Caco-2 (cell line): ENCODE measurements around the gene RGS6. TPM values are rescaled to one million over a fixed set of nuclear protein-coding genes. Genes with fewer than 3 reads are reported as not detected.

Experiments used
- BruUV-seq: library from RNA; stranded (reverse); fragments of 400-500 nt; replicated peaks from 2 replicates; lab custom pipeline; 2021; lab: Mats Ljungman, UMichigan
- CTCF ChIA-PET: fragments of 300-600 bp; sonication (Branson Sonifier 250); formaldehyde crosslinking; loops from one replicate; lab custom pipeline; 2022; ENCODE audit warnings: antibody characterized with exemption; lab: Charles Lee
- POLR2A ChIA-PET: fragments of 300-600 bp; sonication (Branson Sonifier 250); formaldehyde crosslinking; loops from one replicate; lab custom pipeline; 2022; ENCODE audit warnings: antibody characterized with exemption; lab: Charles Lee
- DNase-seq, 2 experiments: peaks; one replicate each; pipeline versions ENCODE4 v3.0.0 to v3.0.0-alpha.2; 2020 to 2022
- H3K27me3 ChIP-seq: replicated peaks from 2 replicates; pipeline ENCODE4 v1.6.0; 2011; ENCODE audit warnings: low read length; ENCODE audit not compliant: control insufficient read depth, insufficient read depth
- H3K36me3 ChIP-seq: 2 replicates; pipeline ENCODE4 v1.5.1; 2011; ENCODE audit warnings: low read length; ENCODE audit not compliant: control insufficient read depth, insufficient read depth
- H3K4me1 ChIP-seq: fragments of 250-450 bp; sonication (Bioruptor Pico); 2 replicates; pipeline ENCODE4 v1.5.1; 2020; ENCODE audit warnings: mild to moderate bottlenecking
- H3K4me3 ChIP-seq: 2 replicates; pipeline ENCODE4 v1.5.1; 2011; ENCODE audit warnings: low read depth, mild to moderate bottlenecking, control low read depth, low read length
- H3K9me3 ChIP-seq: fragments of 250-450 bp; sonication (Bioruptor Pico); 2 replicates; pipeline ENCODE4 v1.5.1; 2020; ENCODE audit warnings: mild to moderate bottlenecking, moderate library complexity
- H3K27ac Mint-ChIP-seq: one replicate; pipeline ENCODE4 v1.8.0; 2022; ENCODE audit warnings: mixed read lengths; ENCODE audit not compliant: unreplicated experiment
- H3K27me3 Mint-ChIP-seq: one replicate; pipeline ENCODE4 v1.8.0; 2022; ENCODE audit warnings: mixed read lengths; ENCODE audit not compliant: insufficient read depth, unreplicated experiment
- H3K36me3 Mint-ChIP-seq: one replicate; pipeline ENCODE4 v1.8.0; 2022; ENCODE audit warnings: mild to moderate bottlenecking, mixed read lengths; ENCODE audit not compliant: insufficient read depth, unreplicated experiment
- H3K4me1 Mint-ChIP-seq: one replicate; pipeline ENCODE4 v1.8.0; 2022; ENCODE audit warnings: low read depth, mixed read lengths; ENCODE audit not compliant: unreplicated experiment
- H3K4me3 Mint-ChIP-seq: one replicate; pipeline ENCODE4 v1.8.0; 2022; ENCODE audit warnings: mild to moderate bottlenecking, moderate library complexity, mixed read lengths; ENCODE audit not compliant: unreplicated experiment
- H3K9me3 Mint-ChIP-seq: one replicate; pipeline ENCODE4 v1.8.0; 2022; ENCODE audit warnings: mixed read lengths; ENCODE audit not compliant: unreplicated experiment
- intact Hi-C: fragments of 100-400 bp; cut with micrococcal nuclease; formaldehyde crosslinking; loops from one replicate; pipeline ENCODE4 v1.10.0; 2022; ENCODE audit not compliant: unreplicated experiment
- total RNA-seq: library from RNA; stranded (reverse); gene quantifications from 2 replicates; pipeline ENCODE4 v1.2.3, GENCODE V29; 2022
- TF ChIP-seq, protein P1 (sequence below), 2 experiments: fragments of 200-600 bp in 1 of 2; IDR thresholded peaks; 1 replicate in 1 of 2; 2 replicates in 1 of 2; pipeline versions ENCODE4 v1.5.1 to v1.8.0; 2011 to 2022; ENCODE audit warnings: antibody characterized with exemption in 1 of 2, control low read depth in 1 of 2, inconsistent platforms in 1 of 2, low read depth in 1 of 2, low read length in 1 of 2, mild to moderate bottlenecking in 1 of 2, moderate library complexity in 1 of 2; ENCODE audit not compliant: insufficient read depth in 1 of 2, severe bottlenecking in 1 of 2, unreplicated experiment in 1 of 2

RGS6 gene
- total RNA-seq, 1 experiment from 2014 or later, result not detected

DNA sequence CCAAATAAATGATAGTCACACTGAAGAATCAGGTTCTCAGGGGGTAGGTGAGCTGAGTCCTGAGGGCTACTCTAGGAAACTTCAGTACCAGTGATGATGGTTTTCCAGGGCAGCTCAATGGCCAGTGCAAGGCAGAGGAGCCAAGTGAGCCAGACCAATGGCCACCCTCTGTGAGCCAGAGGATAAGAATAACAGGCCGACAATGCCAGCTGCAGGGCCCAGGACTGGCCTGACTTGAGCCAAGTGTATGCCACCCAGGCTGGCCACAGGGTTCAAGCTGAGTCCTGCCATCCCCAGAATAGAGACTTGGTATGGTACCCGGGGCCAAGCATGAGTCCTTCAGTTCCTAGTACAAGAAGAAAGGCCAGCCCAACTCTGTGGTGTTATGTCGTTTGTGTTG, 606.2 kb downstream of the RGS6 start:
- POLR2A ChIA-PET, result no interaction called here
- H3K4me1 Mint-ChIP-seq, result no peaks in the 10 kb centered on the region
- H3K36me3 ChIP-seq, result no peaks in the 10 kb centered on the region
- H3K4me3 Mint-ChIP-seq, result no peak overlapping the region
- no peaks in the 10 kb centered on the region for H3K27me3 ChIP-seq
- CTCF ChIA-PET, result no interaction called here
- no peaks in the 10 kb centered on the region for H3K9me3 Mint-ChIP-seq
- no peaks in the 10 kb centered on the region for H3K4me1 ChIP-seq
- H3K27me3 Mint-ChIP-seq, result peaks cover 32% of the 10 kb centered on the region
- no peak overlapping the region for H3K4me3 ChIP-seq
- BruUV-seq, result no TSS peak
- no peak for DNase-seq
- H3K9me3 ChIP-seq, result no peaks in the 10 kb centered on the region; the same call in 1 of the 2 replicates
- no peaks in the 10 kb centered on the region for H3K36me3 Mint-ChIP-seq
- intact Hi-C loops, result no loop called here
- no peak overlapping the region for H3K27ac Mint-ChIP-seq
- TF ChIP-seq, protein P1, sequence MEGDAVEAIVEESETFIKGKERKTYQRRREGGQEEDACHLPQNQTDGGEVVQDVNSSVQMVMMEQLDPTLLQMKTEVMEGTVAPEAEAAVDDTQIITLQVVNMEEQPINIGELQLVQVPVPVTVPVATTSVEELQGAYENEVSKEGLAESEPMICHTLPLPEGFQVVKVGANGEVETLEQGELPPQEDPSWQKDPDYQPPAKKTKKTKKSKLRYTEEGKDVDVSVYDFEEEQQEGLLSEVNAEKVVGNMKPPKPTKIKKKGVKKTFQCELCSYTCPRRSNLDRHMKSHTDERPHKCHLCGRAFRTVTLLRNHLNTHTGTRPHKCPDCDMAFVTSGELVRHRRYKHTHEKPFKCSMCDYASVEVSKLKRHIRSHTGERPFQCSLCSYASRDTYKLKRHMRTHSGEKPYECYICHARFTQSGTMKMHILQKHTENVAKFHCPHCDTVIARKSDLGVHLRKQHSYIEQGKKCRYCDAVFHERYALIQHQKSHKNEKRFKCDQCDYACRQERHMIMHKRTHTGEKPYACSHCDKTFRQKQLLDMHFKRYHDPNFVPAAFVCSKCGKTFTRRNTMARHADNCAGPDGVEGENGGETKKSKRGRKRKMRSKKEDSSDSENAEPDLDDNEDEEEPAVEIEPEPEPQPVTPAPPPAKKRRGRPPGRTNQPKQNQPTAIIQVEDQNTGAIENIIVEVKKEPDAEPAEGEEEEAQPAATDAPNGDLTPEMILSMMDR (IDR thresholded peaks at IDR 0.05; ENCODE audit: insufficient read depth in 1 of 2, low read depth in 1 of 2, low read length in 1 of 2, severe bottlenecking in 1 of 2, unreplicated experiment in 1 of 2), result no peak

DNA sequence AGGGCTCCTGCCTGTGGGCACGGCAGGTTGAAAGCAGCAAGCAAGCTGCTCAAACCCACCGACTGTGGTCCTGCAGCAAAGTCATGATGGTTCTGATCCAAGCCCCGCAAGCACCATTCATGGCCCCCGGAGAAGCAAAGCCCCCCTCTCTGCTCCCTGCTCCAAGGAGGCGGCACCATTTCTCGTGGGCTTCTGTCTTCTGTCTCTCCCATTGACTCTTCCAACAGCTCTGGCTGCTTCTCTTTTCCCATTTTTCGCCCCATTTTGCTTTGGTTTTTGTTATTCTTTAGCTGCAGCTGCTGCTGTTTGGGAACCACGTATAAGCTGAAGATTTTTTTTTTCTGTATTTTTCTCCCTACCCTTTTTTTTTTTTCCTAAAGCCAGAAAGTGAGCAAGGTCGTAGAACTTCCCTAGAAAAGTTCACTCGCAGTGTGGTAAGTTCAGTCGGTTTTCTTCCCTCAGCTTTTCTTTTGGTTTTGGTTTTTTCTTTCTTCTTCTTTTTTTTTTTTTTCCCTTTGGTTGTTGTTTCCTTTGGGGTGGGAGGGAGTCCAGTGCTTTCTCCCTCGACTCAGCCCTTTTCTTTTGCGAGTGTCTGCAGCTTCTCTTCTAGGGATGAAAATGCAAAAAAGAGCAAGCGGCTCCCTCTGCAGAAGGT, 607.6 kb downstream of the RGS6 start:
- ChIA-PET CTCF (interaction anchor here (1.1 kb wide), 1 partner anchor 23 kb away, joined by 3 read pairs; no protein-coding TSS in a partner anchor), POLR2A (interaction anchor here (0.6 to 0.7 kb wide), 2 partner anchors 24 to 164 kb away, joined by 3 to 5 read pairs; no protein-coding TSS in a partner anchor)
- H3K9me3 ChIP-seq, result no peaks in the 10 kb centered on the region
- Mint-ChIP-seq H3K4me3 (no peak overlapping the region), H3K27me3 (peaks cover 28% of the 10 kb centered on the region), H3K27ac (no peak overlapping the region), H3K36me3 (no peaks in the 10 kb centered on the region), H3K9me3 (no peaks in the 10 kb centered on the region), H3K4me1 (no peaks in the 10 kb centered on the region)
- H3K27me3 ChIP-seq, result no peaks in the 10 kb centered on the region
- intact Hi-C loops, result no loop called here
- BruUV-seq, result no TSS peak
- H3K36me3 ChIP-seq, result no peaks in the 10 kb centered on the region
- DNase-seq, result no peak
- H3K4me1 ChIP-seq, result no peaks in the 10 kb centered on the region
- no peak overlapping the region for H3K4me3 ChIP-seq
- TF ChIP-seq, protein P1 (IDR thresholded peaks at IDR 0.05; ENCODE audit: insufficient read depth in 1 of 2, low read depth in 1 of 2, low read length in 1 of 2, severe bottlenecking in 1 of 2, unreplicated experiment in 1 of 2), result no peak

DNA sequence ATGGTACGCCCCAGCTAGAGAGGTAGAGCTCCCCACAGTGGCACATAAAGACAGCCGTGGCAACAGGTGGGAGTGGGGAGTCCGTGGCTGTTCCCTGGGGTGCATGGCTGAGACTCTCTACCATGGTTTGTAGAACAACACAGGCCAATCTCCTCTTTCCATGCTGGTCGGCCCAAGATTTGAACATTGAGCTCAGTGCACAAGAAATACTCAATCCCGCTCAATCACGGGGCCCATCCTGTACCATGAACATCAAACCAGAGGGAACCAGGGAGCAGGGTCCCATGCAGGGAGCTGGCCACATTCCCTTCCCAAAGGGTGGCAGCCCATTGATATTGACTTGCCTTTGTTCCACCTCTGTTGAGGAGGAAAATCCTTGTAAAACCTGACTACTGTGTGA, 608.6 kb downstream of the RGS6 start:
- CTCF ChIA-PET, result interaction anchor here (1.1 kb wide), 1 partner anchor 24 kb away, joined by 3 read pairs; no protein-coding TSS in a partner anchor
- BruUV-seq, result no TSS peak

More for the DNA sequence above, 608.6 kb downstream of the RGS6 start:
- intact Hi-C loops, result no loop called here
- H3K4me1 ChIP-seq, result no peaks in the 10 kb centered on the region
- peaks cover 33% of the 10 kb centered on the region for H3K27me3 Mint-ChIP-seq
- H3K9me3 Mint-ChIP-seq, result no peaks in the 10 kb centered on the region
- TF ChIP-seq, protein P1 (IDR thresholded peaks at IDR 0.05; ENCODE audit: insufficient read depth in 1 of 2, low read depth in 1 of 2, low read length in 1 of 2, severe bottlenecking in 1 of 2, unreplicated experiment in 1 of 2), result no peak
- no peak for DNase-seq
- no peaks in the 10 kb centered on the region for H3K27me3 ChIP-seq
- H3K27ac Mint-ChIP-seq, result no peak overlapping the region
- no peaks in the 10 kb centered on the region for H3K4me1 Mint-ChIP-seq
- no peak overlapping the region for H3K4me3 ChIP-seq
- no peaks in the 10 kb centered on the region for H3K36me3 ChIP-seq
- POLR2A ChIA-PET, result no interaction called here
- H3K36me3 Mint-ChIP-seq, result no peaks in the 10 kb centered on the region
- H3K4me3 Mint-ChIP-seq, result no peak overlapping the region
- no peaks in the 10 kb centered on the region for H3K9me3 ChIP-seq
